B cell (primary cell): ENCODE data around the gene RBM39. TPM values are rescaled to one million over a fixed set of nuclear protein-coding genes. Genes with fewer than 3 reads are reported as not detected.

ENCODE experiments used
- ATAC-seq: fragments of 200-7000 bp; cut with Tn5 transposase; one replicate; pipeline ENCODE4 v1.10.0; 2021; ENCODE audit warnings: low read depth, mild to moderate bottlenecking, moderate number of reproducible peaks, moderate library complexity
- CTCF ChIA-PET: fragments of 350-600 bp; sonication (Branson Sonifier 250); formaldehyde crosslinking; loops from one replicate; lab custom pipeline; 2021; ENCODE audit warnings: antibody characterized with exemption, inconsistent platforms; lab: Charles Lee
- POLR2A ChIA-PET: fragments of 350-600 bp; sonication (Branson Sonifier 250); formaldehyde crosslinking; loops from one replicate; lab custom pipeline; 2021; ENCODE audit warnings: antibody characterized with exemption; lab: Charles Lee
- DNase-seq: peaks from one replicate; pipeline ENCODE4 v3.0.0; 2013
- H2AFZ ChIP-seq: 2 replicates; pipeline ENCODE4 v1.6.1; 2012; ENCODE audit warnings: mild to moderate bottlenecking, low read depth, low read length; ENCODE audit not compliant: insufficient read depth, poor library complexity, severe bottlenecking
- H3K27ac ChIP-seq, 2 donors: 1 replicate in 1 of 2; 2 replicates in 1 of 2; pipeline ENCODE4 v1.5.1; 2012 to 2013; ENCODE audit warnings: low read length in 2 of 2, mild to moderate bottlenecking in 2 of 2, moderate library complexity in 1 of 2
- H3K27me3 ChIP-seq, 4 experiments: fragments of 200-600 bp in 1 of 4; sonication (generic) in 1 of 4; replicated peaks in 1 of 4; 1 replicate in 2 of 4; 2 replicates in 2 of 4; pipeline versions ENCODE4 v1.6.1 to v1.7.0; 2013 to 2016; ENCODE audit warnings: low read length in 3 of 4, mild to moderate bottlenecking in 2 of 4, mixed read lengths in 1 of 4, moderate library complexity in 1 of 4; ENCODE audit not compliant: insufficient read depth in 4 of 4, control insufficient read depth in 3 of 4; ENCODE audit errors: control extremely low read depth in 1 of 4
- H3K36me3 ChIP-seq, 2 experiments: replicated peaks in 1 of 2; 1 replicate in 1 of 2; 2 replicates in 1 of 2; pipeline versions ENCODE4 v1.6.1 to v1.7.1; 2013; ENCODE audit warnings: low read length in 1 of 2; ENCODE audit not compliant: insufficient read depth in 2 of 2, control insufficient read depth in 1 of 2; ENCODE audit errors: control extremely low read depth in 1 of 2, extremely low read depth in 1 of 2
- H3K4me1 ChIP-seq, 2 donors: fragments of 200-600 bp in 1 of 2; sonication (generic) in 1 of 2; 1 replicate in 1 of 2; 2 replicates in 1 of 2; pipeline versions ENCODE4 v1.5.1 to v1.6.1; 2013 to 2017; ENCODE audit warnings: low read length in 2 of 2; ENCODE audit not compliant: control insufficient read depth in 2 of 2, insufficient read depth in 2 of 2
- H3K4me2 ChIP-seq: replicated peaks from 2 replicates; pipeline ENCODE3; 2012; ENCODE audit warnings: mild to moderate bottlenecking, low read depth, low read length; ENCODE audit not compliant: poor library complexity, severe bottlenecking
- H3K4me3 ChIP-seq, 5 experiments: fragments of 200-600 bp in 1 of 5; sonication (generic) in 1 of 5; 1 replicate in 3 of 5; 2 replicates in 2 of 5; pipeline versions ENCODE4 v1.5.1 to v1.7.0; 2011 to 2016; ENCODE audit warnings: low read length in 4 of 5, mild to moderate bottlenecking in 4 of 5, low read depth in 2 of 5, control low read depth in 1 of 5, moderate library complexity in 1 of 5; ENCODE audit not compliant: insufficient read depth in 1 of 5; ENCODE audit errors: control extremely low read depth in 1 of 5, extremely low read depth in 1 of 5
- H3K79me2 ChIP-seq: fragments of 200-600 bp; sonication (generic); one replicate; pipeline ENCODE4 v1.6.0; 2016; ENCODE audit warnings: low read length; ENCODE audit not compliant: control insufficient read depth, insufficient read depth
- H3K9ac ChIP-seq: fragments of 200-600 bp; sonication (generic); 2 replicates; pipeline ENCODE4 v1.6.1; 2017; ENCODE audit warnings: mild to moderate bottlenecking, low read length, moderate library complexity
- H3K9me3 ChIP-seq, 3 donors: one replicate each; pipeline versions ENCODE4 v1.6.1 to v1.7.1; 2013; ENCODE audit warnings: low read length in 2 of 3; ENCODE audit not compliant: control insufficient read depth in 2 of 3, insufficient read depth in 1 of 3; ENCODE audit errors: control extremely low read depth in 1 of 3
- H4K20me1 ChIP-seq: 2 replicates; pipeline ENCODE4 v1.6.0; 2012; ENCODE audit warnings: mild to moderate bottlenecking, low read length; ENCODE audit not compliant: insufficient read depth, control insufficient read depth, poor library complexity, severe bottlenecking
- H3K27ac Mint-ChIP-seq: one replicate; pipeline ENCODE4 v1.8.0; 2021; ENCODE audit warnings: mixed read lengths
- H3K27me3 Mint-ChIP-seq: one replicate; pipeline ENCODE4 v1.8.0; 2021; ENCODE audit warnings: mixed read lengths
- H3K4me1 Mint-ChIP-seq: one replicate; pipeline ENCODE4 v1.8.0; 2021; ENCODE audit warnings: mixed read lengths
- H3K4me3 Mint-ChIP-seq: one replicate; pipeline ENCODE4 v1.8.0; 2021; ENCODE audit warnings: mixed read lengths
- H3K9me3 Mint-ChIP-seq: one replicate; pipeline ENCODE4 v1.8.0; 2022; ENCODE audit warnings: mixed read lengths; ENCODE audit not compliant: insufficient read depth
- CTCF ChIP-seq: fragments of 200-600 bp; IDR thresholded peaks from one replicate; pipeline ENCODE4 v1.8.0; 2022; ENCODE audit warnings: antibody characterized with exemption, mild to moderate bottlenecking
- EZH2 ChIP-seq: IDR thresholded peaks from 2 replicates; pipeline ENCODE4 v1.6.1; 2012; ENCODE audit warnings: borderline replicate concordance, low read depth, mild to moderate bottlenecking, moderate library complexity, low read length; ENCODE audit not compliant: insufficient read depth, poor library complexity, severe bottlenecking
- WGBS: methylation state at CpG from one replicate; pipeline ENCODE4 v1.1.5; 2013; ENCODE audit warnings: missing lambda C conversion rate; ENCODE audit not compliant: insufficient coverage; 5-methylcytosine and 5-hydroxymethylcytosine counted together
- intact Hi-C: fragments of 100-400 bp; cut with micrococcal nuclease; formaldehyde crosslinking; loops from one replicate; pipeline ENCODE4 v1.10.0; 2022
- polyA plus RNA-seq: library from polyadenylated mRNA; depleted of rRNA; stranded (reverse); fragments of >200 nt; gene quantifications from 2 replicates; pipeline ENCODE4 v1.2.3, GENCODE V29; 2012
- total RNA-seq, 2 donors: library from RNA; stranded (reverse); fragments of 120-200 nt in 1 of 2; gene quantifications; 1 replicate in 1 of 2; 2 replicates in 1 of 2; pipeline versions ENCODE4 v1.2.3 to v1.2.4, GENCODE V29; 2013 to 2022

RBM39 gene
- total and polyA plus RNA-seq, 2 donors (not counting 1 experiment from before 2014, with no cell fraction given): 217 to 689 TPM

- H3K27me3 ChIP-seq: no peaks in the 10 kb centered on the region
- no peak overlapping the region for H3K4me2 ChIP-seq
- H3K9ac ChIP-seq: no peak overlapping the region
- Mint-ChIP-seq H3K27ac (peak overlapping the region; percentile 60), H3K4me3 (no peak overlapping the region), H3K9me3 (no peaks in the 10 kb centered on the region), H3K4me1 (peaks cover 23% of the 10 kb centered on the region), H3K27me3 (no peaks in the 10 kb centered on the region)
- ATAC-seq (no peak), DNase-seq (no peak)
- no peak overlapping the region for H2AFZ ChIP-seq
- ChIA-PET CTCF (no interaction called here), POLR2A (interaction anchor here (0.5 kb wide), 1 partner anchor 16 kb away, joined by 9 read pairs; no protein-coding TSS in a partner anchor)
- peaks cover 89% of the 10 kb centered on the region for H3K79me2 ChIP-seq
- TF ChIP-seq EZH2: no peak
- no peak for TF ChIP-seq CTCF
- peak overlapping the region in 1 of 2 donors; percentile 27 for H3K27ac ChIP-seq
- no peak overlapping the region for H3K4me3 ChIP-seq
- 100% methylated on average over 1 of the region's 3 CpGs for WGBS
- peaks cover 25% of the 10 kb centered on the region for H4K20me1 ChIP-seq
- H3K4me1 ChIP-seq: peaks cover 10 to 11% of the 10 kb centered on the region in 2 donors
- intact Hi-C loops: no loop called here
- H3K36me3 ChIP-seq: peaks cover 1 to 13% of the 10 kb centered on the region in 2 experiments
- H3K9me3 ChIP-seq: no peaks in the 10 kb centered on the region
Measured at GRCh38 chr20:35791821-35792220, 49.8 kb upstream of the RBM39 start.

- H3K27ac Mint-ChIP-seq: no peak overlapping the region
- CTCF ChIA-PET: no interaction called here
- Histone ChIP-seq H3K27me3 (no peaks in the 10 kb centered on the region), H4K20me1 (peaks cover 31% of the 10 kb centered on the region), H3K36me3 (peaks cover 1 to 13% of the 10 kb centered on the region in 2 experiments), H3K27ac (no peak overlapping the region), H3K9me3 (no peaks in the 10 kb centered on the region), H2AFZ (no peak overlapping the region), H3K4me2 (no peak overlapping the region), H3K79me2 (peaks cover 94% of the 10 kb centered on the region), H3K4me3 (no peak overlapping the region), H3K9ac (no peak overlapping the region), H3K4me1 (peaks cover 3 to 4% of the 10 kb centered on the region in 2 donors)
- intact Hi-C loops: no loop called here
- no CpG with 5 or more reads among the region's 5 CpGs for WGBS
- peaks cover 18% of the 10 kb centered on the region for H3K4me1 Mint-ChIP-seq
- TF ChIP-seq EZH2: no peak
- TF ChIP-seq CTCF: no peak
- no peak for ATAC-seq
- no peaks in the 10 kb centered on the region for H3K9me3 Mint-ChIP-seq
- H3K4me3 Mint-ChIP-seq: no peak overlapping the region
- no peak for DNase-seq
- POLR2A ChIA-PET: no interaction called here
- H3K27me3 Mint-ChIP-seq: no peaks in the 10 kb centered on the region
Measured at GRCh38 chr20:35791097-35791496, 49.0 kb upstream of the RBM39 start.
